Left ventricle myocardium inferior (tissue), 1 donor: ENCODE measurements around the gene AGAP1. TPM values are rescaled to one million over a fixed set of nuclear protein-coding genes. Genes with fewer than 3 reads are reported as not detected.

Experiments used
- DNase-seq: peaks from one replicate; pipeline ENCODE4 v3.0.0-alpha.2; 2020
- H3K27ac ChIP-seq: fragments of 200-600 bp; replicated peaks from 2 replicates; pipeline ENCODE4 v1.8.0; 2021
- H3K27me3 ChIP-seq: fragments of 200-600 bp; 2 replicates; pipeline ENCODE4 v1.8.0; 2021; ENCODE audit warnings: low read depth
- H3K36me3 ChIP-seq: fragments of 200-600 bp; 2 replicates; pipeline ENCODE4 v1.8.0; 2021
- H3K4me1 ChIP-seq: fragments of 200-600 bp; 2 replicates; pipeline ENCODE4 v1.8.0; 2021
- H3K4me3 ChIP-seq: fragments of 200-600 bp; 2 replicates; pipeline ENCODE4 v1.8.0; 2021; ENCODE audit warnings: mild to moderate bottlenecking, moderate library complexity
- H3K9me3 ChIP-seq: fragments of 200-600 bp; replicated peaks from 2 replicates; pipeline ENCODE4 v1.8.0; 2021
- CTCF ChIP-seq: fragments of 200-600 bp; IDR thresholded peaks from 2 replicates; pipeline ENCODE4 v1.8.0; 2021; ENCODE audit warnings: antibody characterized with exemption, mild to moderate bottlenecking, borderline replicate concordance
- intact Hi-C: fragments of 100-400 bp; cut with micrococcal nuclease; formaldehyde crosslinking; loops from one replicate; pipeline ENCODE4 v1.11.0; 2022
- total RNA-seq: library from RNA; stranded (reverse); fragmentation: NEBNext Ultra II Directional; extraction: Animal tissue kit (Norgen Biotek cat#: 25700); gene quantifications from one replicate; pipeline ENCODE4 v1.2.1, GENCODE V29; 2021
- donor health status: DM: no; HTN: yes; CAD: no; lungs with severe emphysema.

Gene AGAP1
- total RNA-seq, 1 donor from 2014 or later = 18.1 TPM

- DNase-seq = no peak
- intact Hi-C loops = no loop called here
- Histone ChIP-seq H3K4me3 (no peak overlapping the region), H3K9me3 (no peaks in the 10 kb centered on the region), H3K27me3 (no peaks in the 10 kb centered on the region), H3K36me3 (no peaks in the 10 kb centered on the region), H3K27ac (no peak overlapping the region), H3K4me1 (peaks cover 20% of the 10 kb centered on the region)
- TF ChIP-seq CTCF = no peak
Observed at GRCh38 chr2:235698028-235698427, 204.2 kb downstream of the AGAP1 start.

- Histone ChIP-seq H3K9me3 (no peaks in the 10 kb centered on the region), H3K4me1 (peaks cover 23% of the 10 kb centered on the region), H3K4me3 (no peak overlapping the region), H3K36me3 (no peaks in the 10 kb centered on the region), H3K27me3 (no peaks in the 10 kb centered on the region), H3K27ac (no peak overlapping the region)
- intact Hi-C loops = no loop called here
- TF ChIP-seq CTCF = no peak
- DNase-seq = no peak
Observed at GRCh38 chr2:235698491-235698890, 204.6 kb downstream of the AGAP1 start.

GRCh38 chr2:235699576-235699975 is 205.7 kb downstream of the AGAP1 start:
- no peaks in the 10 kb centered on the region for H3K9me3 ChIP-seq
- H3K36me3 ChIP-seq = no peaks in the 10 kb centered on the region
- H3K27me3 ChIP-seq = no peaks in the 10 kb centered on the region
- intact Hi-C loops = no loop called here
- no peak for TF ChIP-seq CTCF
- no peak overlapping the region for H3K4me3 ChIP-seq
- no peak overlapping the region for H3K27ac ChIP-seq
- H3K4me1 ChIP-seq = peaks cover 27% of the 10 kb centered on the region
- no peak for DNase-seq

GRCh38 chr2:235701206-235701981 is 207.6 kb downstream of the AGAP1 start:
- Histone ChIP-seq H3K4me1 (peaks cover 32% of the 10 kb centered on the region), H3K27me3 (no peaks in the 10 kb centered on the region), H3K27ac (no peak overlapping the region), H3K36me3 (no peaks in the 10 kb centered on the region), H3K4me3 (no peak overlapping the region), H3K9me3 (no peaks in the 10 kb centered on the region)
- TF ChIP-seq CTCF = no peak
- intact Hi-C loops = no loop called here
- no peak for DNase-seq

GRCh38 chr2:235702186-235702585 is 208.3 kb downstream of the AGAP1 start:
- Histone ChIP-seq H3K36me3 (no peaks in the 10 kb centered on the region), H3K9me3 (no peaks in the 10 kb centered on the region), H3K4me3 (no peak overlapping the region), H3K4me1 (peaks cover 32% of the 10 kb centered on the region), H3K27me3 (no peaks in the 10 kb centered on the region), H3K27ac (peak overlapping the region; percentile 14)
- TF ChIP-seq CTCF = no peak
- no peak for DNase-seq
- intact Hi-C loops = no loop called here
